Loucy (cell line): Measurements from ENCODE around the gene PTK6.

Source experiments
- H2AFZ ChIP-seq: fragments of 200-600 bp; sonication (generic); 2 replicates; pipeline ENCODE4 v1.6.0; 2016; ENCODE audit warnings: antibody characterized with exemption, mild to moderate bottlenecking, low read length, moderate library complexity
- H3F3A ChIP-seq: fragments of 200-600 bp; 2 replicates; pipeline ENCODE4 v1.6.0; 2016; ENCODE audit warnings: antibody characterized with exemption, low read depth, mild to moderate bottlenecking
- H3K27me3 ChIP-seq: fragments of 200-600 bp; sonication (generic); 2 replicates; pipeline ENCODE4 v1.6.1; 2014; ENCODE audit warnings: low read length, mild to moderate bottlenecking; ENCODE audit not compliant: insufficient read depth, poor library complexity, severe bottlenecking
- H3K36me3 ChIP-seq: fragments of 200-600 bp; sonication (generic); 2 replicates; pipeline ENCODE4 v1.6.1; 2016; ENCODE audit warnings: low read length; ENCODE audit not compliant: insufficient read depth
- H3K4me1 ChIP-seq: fragments of 200-600 bp; sonication (generic); 2 replicates; pipeline ENCODE4 v1.5.1; 2014; ENCODE audit warnings: low read length, mild to moderate bottlenecking; ENCODE audit not compliant: insufficient read depth, poor library complexity, severe bottlenecking
- H3K4me2 ChIP-seq: fragments of 200-600 bp; sonication (generic); 2 replicates; pipeline ENCODE4 v1.6.0; 2014; ENCODE audit warnings: antibody characterized with exemption, low read length, low read depth, mild to moderate bottlenecking; ENCODE audit not compliant: poor library complexity, severe bottlenecking
- H3K4me3 ChIP-seq: fragments of 200-600 bp; sonication (generic); 2 replicates; pipeline ENCODE4 v1.5.1; 2014; ENCODE audit warnings: low read length, mild to moderate bottlenecking, mixed read lengths; ENCODE audit not compliant: poor library complexity, severe bottlenecking
- H3K79me2 ChIP-seq: fragments of 200-600 bp; sonication (generic); 2 replicates; pipeline ENCODE4 v1.6.1; 2014; ENCODE audit warnings: low read length; ENCODE audit not compliant: insufficient read depth
- H3K9ac ChIP-seq: fragments of 200-600 bp; sonication (generic); 2 replicates; pipeline ENCODE4 v1.6.0; 2014; ENCODE audit warnings: mild to moderate bottlenecking, low read depth, low read length, moderate library complexity; ENCODE audit not compliant: poor library complexity, severe bottlenecking
- H3K9me2 ChIP-seq: fragments of 200-600 bp; sonication (generic); replicated peaks from 2 replicates; pipeline ENCODE4 v1.6.1; 2016; ENCODE audit warnings: low read depth, low read length, mixed read lengths
- H3K9me3 ChIP-seq: fragments of 200-600 bp; sonication (generic); 2 replicates; pipeline ENCODE4 v1.6.1; 2014; ENCODE audit warnings: mild to moderate bottlenecking, antibody characterized with exemption, low read length, low read depth; ENCODE audit not compliant: insufficient read depth
- H4K20me1 ChIP-seq: fragments of 200-600 bp; sonication (generic); 2 replicates; pipeline ENCODE4 v1.6.0; 2014; ENCODE audit warnings: antibody characterized with exemption, low read length, mild to moderate bottlenecking; ENCODE audit not compliant: insufficient read depth, poor library complexity, severe bottlenecking
- CTCF ChIP-seq: fragments of 200-600 bp; sonication (generic); conservative IDR thresholded peaks from 2 replicates; pipeline ENCODE4 v1.5.1; 2014; ENCODE audit warnings: mild to moderate bottlenecking, antibody characterized with exemption, low read length
- EZH2phosphoT487 ChIP-seq: fragments of 200-600 bp; IDR thresholded peaks from 2 replicates; pipeline ENCODE4 v1.6.1; 2018; ENCODE audit warnings: antibody characterized with exemption, mild to moderate bottlenecking, moderate library complexity, borderline replicate concordance

The PTK6 gene

GRCh38 chr20:63553251-63553932 lies 16.2 kb upstream of the PTK6 start:
- Histone ChIP-seq H3K36me3 (no peaks in the 10 kb centered on the region), H3K9me2 (no peaks in the 10 kb centered on the region), H3K4me3 (peak overlapping the region; percentile 61), H3K79me2 (no peaks in the 10 kb centered on the region), H3K9me3 (no peaks in the 10 kb centered on the region), H3K9ac (peak overlapping the region; percentile 62), H2AFZ (peak overlapping the region; percentile 85; the same call in 1 of the 2 replicates), H3K4me1 (peaks cover 26% of the 10 kb centered on the region), H3K27me3 (no peaks in the 10 kb centered on the region), H3F3A (no peaks in the 10 kb centered on the region), H3K4me2 (peak overlapping the region; percentile 75), H4K20me1 (no peaks in the 10 kb centered on the region)
- TF ChIP-seq CTCF (no peak), EZH2phosphoT487 (no peak)

- no peak for TF ChIP-seq EZH2phosphoT487
- no peak for TF ChIP-seq CTCF
- Histone ChIP-seq H3F3A (no peaks in the 10 kb centered on the region), H3K4me3 (peak overlapping the region; percentile 61), H3K9ac (peak overlapping the region; percentile 62), H3K79me2 (no peaks in the 10 kb centered on the region), H3K36me3 (no peaks in the 10 kb centered on the region), H3K4me2 (peak overlapping the region; percentile 75), H4K20me1 (no peaks in the 10 kb centered on the region), H3K9me2 (no peaks in the 10 kb centered on the region), H3K27me3 (no peaks in the 10 kb centered on the region), H3K9me3 (no peaks in the 10 kb centered on the region), H2AFZ (no peak overlapping the region), H3K4me1 (peaks cover 26% of the 10 kb centered on the region)
Observed at GRCh38 chr20:63552481-63553249, 15.5 kb upstream of the PTK6 start.

GRCh38 chr20:63551068-63551467 lies 13.9 kb upstream of the PTK6 start:
- no peaks in the 10 kb centered on the region for H3K9me3 ChIP-seq
- TF ChIP-seq CTCF: no peak
- TF ChIP-seq EZH2phosphoT487: no peak
- H3F3A ChIP-seq: no peaks in the 10 kb centered on the region
- H3K27me3 ChIP-seq: no peaks in the 10 kb centered on the region
- H3K4me1 ChIP-seq: peaks cover 26% of the 10 kb centered on the region
- H3K9ac ChIP-seq: no peak overlapping the region
- no peak overlapping the region for H2AFZ ChIP-seq
- no peaks in the 10 kb centered on the region for H3K79me2 ChIP-seq
- no peaks in the 10 kb centered on the region for H3K36me3 ChIP-seq
- H4K20me1 ChIP-seq: no peaks in the 10 kb centered on the region
- no peak overlapping the region for H3K4me3 ChIP-seq
- H3K9me2 ChIP-seq: no peaks in the 10 kb centered on the region
- H3K4me2 ChIP-seq: no peak overlapping the region
